ENCODE measurements around the gene RPL22. TPM values are rescaled to one million over a fixed set of nuclear protein-coding genes. Genes with fewer than 3 reads are reported as not detected.
A peak's percentile ranks its signal among the peaks of the same experiment; 100 is the strongest.

Gene RPL22
- polyA plus RNA-seq, 3 donors = 62.6 to 97.2 (median 65.6) TPM

- Histone ChIP-seq H3K9me3 (replicated peaks in 1 of 2; ENCODE audit: control insufficient read depth in 1 of 2, insufficient read depth in 1 of 2, low read length in 2 of 2) (peaks cover 0 to 13% of the 10 kb centered on the region in 2 donors), H3K79me2 (ENCODE audit: insufficient read depth, low read length) (no peaks in the 10 kb centered on the region), H3K4me1 (ENCODE audit: control insufficient read depth in 1 of 2, insufficient read depth in 2 of 2, low read length in 2 of 2) (peaks cover 20 to 34% of the 10 kb centered on the region in 2 donors), H4K20me1 (ENCODE audit: insufficient read depth, low read length) (no peaks in the 10 kb centered on the region), H3K27me3 (ENCODE audit: control insufficient read depth in 2 of 2, insufficient read depth in 2 of 2, low read length in 2 of 2) (peaks cover 29 to 50% of the 10 kb centered on the region in 2 donors), H3K4me3 (replicated peaks in 1 of 3; ENCODE audit: low read depth in 2 of 3, low read length in 3 of 3) (peak overlapping the region in 1 of 3 experiments; percentile 62), H3K9ac (ENCODE audit: insufficient read depth, low read length, poor library complexity, severe bottlenecking) (no peak overlapping the region), H3K36me3 (replicated peaks in 1 of 2; ENCODE audit: control insufficient read depth in 1 of 2, insufficient read depth in 2 of 2, low read length in 2 of 2) (no peaks in the 10 kb centered on the region), H3K4me2 (replicated peaks; ENCODE audit: extremely low read depth, low read length, poor library complexity, severe bottlenecking) (peak overlapping the region; percentile 75), H2AFZ (ENCODE audit: insufficient read depth, low read depth, low read length, poor library complexity, severe bottlenecking) (peak overlapping the region; percentile 67), H3K27ac (ENCODE audit: low read depth in 1 of 2, low read length in 2 of 2) (no peak overlapping the region)
- H3K36me3 Mint-ChIP-seq = peaks cover 0 to 3% of the 10 kb centered on the region in 2 donors
- no peak for TF ChIP-seq CTCF (IDR thresholded peaks at IDR 0.05)
- intact Hi-C loops (cut with micrococcal nuclease) = loop anchor here in 1 of 2 donors (10.0 kb wide), 1 partner anchor 155 kb away; no protein-coding TSS in a partner anchor
- peak overlapping the region in 1 of 2 donors; percentile 68 for H3K4me3 Mint-ChIP-seq
- H3K27ac Mint-ChIP-seq = no peak overlapping the region
- WGBS (ENCODE audit: insufficient coverage) = 80% methylated on average over 15 of the region's 17 CpGs
- peaks cover 50 to 77% (median 56%) of the 10 kb centered on the region in 3 donors for H3K27me3 Mint-ChIP-seq (ENCODE audit: low read depth in 3 of 3)
- H3K9me3 Mint-ChIP-seq = peaks cover 0 to 14% (median 1%) of the 10 kb centered on the region in 7 donors
- no peak for DNase-seq
- peaks cover 21% of the 10 kb centered on the region for H3K4me1 Mint-ChIP-seq
These were observed 10.5 kb upstream of the RPL22 start for GRCh38 chr1:6209661-6210580.
